Sigmoid colon (tissue), 7 donors: ENCODE results near the gene SSBP3. TPM values are rescaled to one million over a fixed set of nuclear protein-coding genes. Genes with fewer than 3 reads are reported as not detected.
A peak's percentile ranks its signal among the peaks of the same experiment; 100 is the strongest.

ENCODE experiments used
- DNase-seq: peaks from one replicate; pipeline ENCODE4 v3.0.0-alpha.2; 2019
- H3K27ac ChIP-seq, 4 donors: fragments of 200-600 bp; sonication (generic); one replicate each; pipeline ENCODE4 v1.5.1; 2016 to 2019; ENCODE audit warnings: mild to moderate bottlenecking in 1 of 4
- H3K27me3 ChIP-seq, 3 donors: fragments of 200-600 bp; sonication (generic); one replicate each; pipeline ENCODE4 v1.5.1; 2019; ENCODE audit warnings: mild to moderate bottlenecking in 1 of 3
- H3K36me3 ChIP-seq, 4 donors: fragments of 200-600 bp; sonication (generic); one replicate each; pipeline ENCODE4 v1.5.1; 2016 to 2019
- H3K4me1 ChIP-seq, 4 donors: fragments of 200-600 bp; sonication (generic); one replicate each; pipeline ENCODE4 v1.5.1; 2017 to 2019
- H3K4me3 ChIP-seq, 4 donors: fragments of 200-600 bp; sonication (generic); one replicate each; pipeline ENCODE4 v1.5.1; 2017 to 2019; ENCODE audit warnings: mild to moderate bottlenecking in 2 of 4, moderate library complexity in 1 of 4
- H3K9me3 ChIP-seq, 4 donors: fragments of 200-600 bp in 3 of 4; sonication (generic) in 3 of 4; one replicate each; pipeline versions ENCODE4 v1.5.1 to v1.6.1; 2013 to 2019
- CTCF ChIP-seq, 4 experiments: fragments of 450-650 bp in 3 of 4; fragments of 200-600 bp in 1 of 4; IDR thresholded peaks; one replicate each; pipeline ENCODE4 v1.5.1; 2016 to 2019; ENCODE audit warnings: antibody characterized with exemption in 4 of 4, mild to moderate bottlenecking in 3 of 4, moderate library complexity in 2 of 4
- EP300 ChIP-seq, 4 donors: sonication (generic); formaldehyde crosslinking; IDR thresholded peaks; one replicate each; pipeline ENCODE4 v1.6.1; 2017; ENCODE audit warnings: antibody characterized with exemption in 4 of 4
- POLR2A ChIP-seq, 2 donors: fragments of 450-650 bp; IDR thresholded peaks; one replicate each; pipeline ENCODE4 v1.6.1; 2016; ENCODE audit warnings: antibody characterized with exemption in 2 of 2, mild to moderate bottlenecking in 2 of 2, moderate library complexity in 2 of 2
- POLR2AphosphoS5 ChIP-seq, 4 donors: sonication (generic); formaldehyde crosslinking; IDR thresholded peaks; one replicate each; pipeline ENCODE4 v1.6.1; 2017; ENCODE audit warnings: antibody characterized with exemption in 4 of 4
- WGBS, 2 donors: extraction: QIAGEN DNeasy Blood & Tissue Kit; methylation state at CpG; one replicate each; pipeline ENCODE4 v1.1.7; 2013; 5-methylcytosine and 5-hydroxymethylcytosine counted together
- intact Hi-C: fragments of 100-400 bp; cut with DNase I; formaldehyde crosslinking; loops from one replicate; pipeline ENCODE4 v1.15.1; 2023
- polyA plus RNA-seq, 3 donors: library from polyadenylated mRNA; stranded (reverse); fragments of 200-250 nt; gene quantifications; one replicate each; pipeline ENCODE4 v1.2.3, GENCODE V29; 2013
- total RNA-seq, 4 donors: library from RNA; depleted of rRNA; stranded (reverse); fragments of >200 nt; gene quantifications; one replicate each; pipeline ENCODE4 v1.1.0, GENCODE V29; 2016
- donor health status: healthy with polysubstance abuse.
- donor health status: Bipolar disorder and iron deficiency.
- donor health status: healthy.

SSBP3 gene
- total and polyA plus RNA-seq, 7 donors: 27.4 to 62.5 (median 38.5) TPM

GRCh38 chr1:54364995-54365394 lies 41.2 kb downstream of the SSBP3 start:
- TF ChIP-seq POLR2AphosphoS5 (IDR thresholded peaks at IDR 0.05): no peak
- no peaks in the 10 kb centered on the region for H3K36me3 ChIP-seq
- no peaks in the 10 kb centered on the region for H3K9me3 ChIP-seq
- no peak for DNase-seq
- intact Hi-C loops: loop anchor here (5.0 kb wide), 1 partner anchor 37 kb away; no protein-coding TSS in a partner anchor
- WGBS, 2 donors: 92 to 93% methylated on average over 10 of the region's 10 CpGs
- H3K4me1 ChIP-seq: peaks cover 0 to 36% (median 19%) of the 10 kb centered on the region in 4 donors
- no peaks in the 10 kb centered on the region for H3K27me3 ChIP-seq
- no peak overlapping the region for H3K27ac ChIP-seq
- no peak overlapping the region for H3K4me3 ChIP-seq

DNA sequence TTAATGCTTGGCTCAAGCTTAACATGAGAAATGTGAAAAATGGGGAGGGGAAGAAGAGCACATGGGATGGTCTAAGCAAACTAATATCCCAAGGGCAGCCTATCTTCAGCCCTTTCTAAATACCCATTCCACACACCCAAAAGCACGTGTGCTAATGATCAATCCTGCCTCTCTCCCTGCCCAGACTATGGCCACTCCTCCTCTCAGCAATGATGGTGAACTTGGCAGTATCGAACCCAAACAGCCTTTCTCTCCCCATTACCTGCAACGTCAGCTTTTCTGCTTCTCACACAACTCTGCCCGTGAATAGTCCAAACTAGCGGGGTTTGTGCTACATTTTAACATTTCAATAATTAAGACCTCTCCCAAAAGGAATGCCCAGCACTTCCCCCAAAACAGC lies 41.6 kb downstream of the SSBP3 start:
- 83 to 87% methylated on average over 5 of the region's 5 CpGs for WGBS, 2 donors
- intact Hi-C loops: no loop called here
- Histone ChIP-seq H3K9me3 (no peaks in the 10 kb centered on the region), H3K4me1 (peaks cover 0 to 36% (median 18%) of the 10 kb centered on the region in 4 donors), H3K4me3 (no peak overlapping the region), H3K27ac (no peak overlapping the region), H3K36me3 (no peaks in the 10 kb centered on the region), H3K27me3 (no peaks in the 10 kb centered on the region)
- TF ChIP-seq POLR2AphosphoS5 (IDR thresholded peaks at IDR 0.05) (no peak), CTCF (IDR thresholded peaks at IDR 0.05) (no peak), POLR2A (IDR thresholded peaks at IDR 0.05) (no peak), EP300 (IDR thresholded peaks at IDR 0.05) (no peak)
- DNase-seq: no peak

- H3K27me3 ChIP-seq: no peaks in the 10 kb centered on the region
- peaks cover 0 to 43% (median 25%) of the 10 kb centered on the region in 4 donors for H3K4me1 ChIP-seq
- H3K27ac ChIP-seq: no peak overlapping the region
- no peaks in the 10 kb centered on the region for H3K9me3 ChIP-seq
- no peak for TF ChIP-seq CTCF (IDR thresholded peaks at IDR 0.05)
- DNase-seq: no peak
- intact Hi-C loops: no loop called here
- no peak overlapping the region for H3K4me3 ChIP-seq
- no peaks in the 10 kb centered on the region for H3K36me3 ChIP-seq
Measured at GRCh38 chr1:54363925-54364324, 42.3 kb downstream of the SSBP3 start.

DNA sequence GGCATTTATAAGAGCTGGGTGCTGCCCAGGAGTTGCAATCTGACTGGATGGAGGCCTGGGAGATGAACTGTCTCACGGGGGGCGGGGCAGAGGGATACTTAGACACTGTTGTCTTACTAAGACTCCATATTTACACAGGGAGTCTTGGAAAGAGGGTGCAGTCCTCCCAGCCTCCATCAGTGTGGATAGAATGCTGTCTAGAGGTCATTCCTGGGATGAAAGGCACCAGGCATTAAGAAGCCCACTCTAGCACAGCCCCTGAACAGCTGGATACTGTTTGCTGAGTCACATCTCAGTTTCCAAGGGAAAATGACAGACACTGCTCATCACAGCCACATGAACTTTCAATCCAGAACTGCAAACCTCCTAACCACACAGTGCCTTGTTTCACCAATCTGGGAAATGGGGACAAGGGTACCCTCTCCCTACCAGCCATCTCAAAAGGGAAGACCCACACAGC lies 43.3 kb downstream of the SSBP3 start:
- Histone ChIP-seq H3K27me3 (no peaks in the 10 kb centered on the region), H3K4me1 (peaks cover 0 to 53% (median 34%) of the 10 kb centered on the region in 4 donors), H3K4me3 (no peak overlapping the region), H3K27ac (peak overlapping the region in 1 of 4 donors; percentile 34), H3K9me3 (no peaks in the 10 kb centered on the region), H3K36me3 (no peaks in the 10 kb centered on the region)
- 54 to 85% methylated on average over 2 of the region's 2 CpGs for WGBS, 2 donors
- TF ChIP-seq POLR2A (IDR thresholded peaks at IDR 0.05) (no peak), POLR2AphosphoS5 (IDR thresholded peaks at IDR 0.05) (no peak)
- DNase-seq: no peak
- intact Hi-C loops: no loop called here

DNA sequence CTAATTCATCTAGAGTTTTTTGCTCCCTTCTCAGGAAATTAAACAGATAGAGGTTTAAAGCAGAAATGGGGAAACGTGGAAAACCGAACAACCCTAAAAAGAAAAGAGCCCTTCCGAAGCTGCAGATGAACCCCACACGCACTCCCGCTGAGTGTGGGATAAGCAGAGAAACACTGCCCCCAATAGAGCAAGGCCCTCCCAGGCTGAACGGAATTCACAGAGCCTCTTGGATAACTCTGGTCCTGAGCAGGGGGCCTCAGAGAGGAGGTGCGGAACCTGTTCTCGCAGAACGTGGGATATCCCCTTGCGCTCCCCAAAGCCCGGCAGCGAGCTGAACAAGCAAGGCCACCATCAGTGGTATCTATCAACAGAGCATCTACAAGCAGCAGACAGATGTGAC lies 44.9 kb downstream of the SSBP3 start:
- Histone ChIP-seq H3K27me3 (no peaks in the 10 kb centered on the region), H3K36me3 (no peaks in the 10 kb centered on the region), H3K4me3 (no peak overlapping the region), H3K9me3 (no peaks in the 10 kb centered on the region), H3K27ac (peak overlapping the region in 2 of 4 donors; percentile 3 to 13), H3K4me1 (peaks cover 0 to 68% (median 47%) of the 10 kb centered on the region in 4 donors)
- no peak for DNase-seq
- intact Hi-C loops: no loop called here
- TF ChIP-seq CTCF (IDR thresholded peaks at IDR 0.05) (no peak), POLR2AphosphoS5 (IDR thresholded peaks at IDR 0.05) (no peak), POLR2A (IDR thresholded peaks at IDR 0.05) (no peak), EP300 (IDR thresholded peaks at IDR 0.05) (no peak)
- WGBS, 2 donors: 88 to 93% methylated on average over 12 of the region's 12 CpGs
